Kidney capillary endothelial cell (primary cell): ENCODE results near the gene CCDC70.
"Not testable (repeated sequence)": the region's sequence is repeated elsewhere in the genome, so short reads cannot be mapped to it uniquely, and the experiment has no call there.

ENCODE experiments used
- DNase-seq: peaks from one replicate; pipeline ENCODE4 v3.0.0-alpha.2; 2018; ENCODE audit warnings: low spot score

The CCDC70 gene

GRCh38 chr13:51861723-51862300, at the start of gene CCDC70:
TSS of gene CCDC70 (plus strand) at chr13:51861969. CDS start at chr13:51865412, 3,443 bp downstream.
- peak; percentile 93 for DNase-seq

GRCh38 chr13:51814071-51814470, 47.7 kb upstream of the CCDC70 start:
- DNase-seq, result no peak

- peak; percentile 37 for DNase-seq
Measured at GRCh38 chr13:51814825-51815650, 46.7 kb upstream of the CCDC70 start.

GRCh38 chr13:51815848-51816247, 45.9 kb upstream of the CCDC70 start:
- no peak for DNase-seq

GRCh38 chr13:51816604-51817249, 45.0 kb upstream of the CCDC70 start:
- DNase-seq, result no peak

- no peak for DNase-seq
Measured at GRCh38 chr13:51817717-51818116, 44.1 kb upstream of the CCDC70 start.

- DNase-seq, result no peak
Measured at GRCh38 chr13:51818276-51818675, 43.5 kb upstream of the CCDC70 start.

GRCh38 chr13:51818781-51819511, 42.8 kb upstream of the CCDC70 start:
- no peak for DNase-seq

- DNase-seq, result no peak
Measured at GRCh38 chr13:51819544-51819943, 42.2 kb upstream of the CCDC70 start.

GRCh38 chr13:51820016-51820597, 41.7 kb upstream of the CCDC70 start:
- DNase-seq, result no peak

- DNase-seq, result no peak
Measured at GRCh38 chr13:51821606-51822005, 40.2 kb upstream of the CCDC70 start.

- DNase-seq, result no peak
Measured at GRCh38 chr13:51822106-51822815, 39.5 kb upstream of the CCDC70 start.

GRCh38 chr13:51823359-51823758, 38.4 kb upstream of the CCDC70 start:
- DNase-seq, result no peak

GRCh38 chr13:51823863-51824262, 37.9 kb upstream of the CCDC70 start:
- DNase-seq, result no peak

GRCh38 chr13:51824712-51825111, 37.1 kb upstream of the CCDC70 start:
- DNase-seq, result not testable (repeated sequence)

GRCh38 chr13:51825165-51825592, 36.6 kb upstream of the CCDC70 start:
- DNase-seq, result no peak

- DNase-seq, result no peak
Measured at GRCh38 chr13:51825681-51826254, 36.0 kb upstream of the CCDC70 start.

- no peak for DNase-seq
Measured at GRCh38 chr13:51826606-51827005, 35.2 kb upstream of the CCDC70 start.

GRCh38 chr13:51827254-51827653, 34.5 kb upstream of the CCDC70 start:
- no peak for DNase-seq

- no peak for DNase-seq
Measured at GRCh38 chr13:51828730-51829567, 32.8 kb upstream of the CCDC70 start.
